ENCODE results near the gene MIDN. TPM values are rescaled to one million over a fixed set of nuclear protein-coding genes. Genes with fewer than 3 reads are reported as not detected.
A peak's percentile ranks its signal among the peaks of the same experiment; 100 is the strongest.

MIDN gene
- total and polyA plus RNA-seq, 10 of the 15 experiments (the other 5 are each of a cell fraction or from before 2014, with no cell fraction given) = 0.38 to 51.5 (median 7.2) TPM

DNA sequence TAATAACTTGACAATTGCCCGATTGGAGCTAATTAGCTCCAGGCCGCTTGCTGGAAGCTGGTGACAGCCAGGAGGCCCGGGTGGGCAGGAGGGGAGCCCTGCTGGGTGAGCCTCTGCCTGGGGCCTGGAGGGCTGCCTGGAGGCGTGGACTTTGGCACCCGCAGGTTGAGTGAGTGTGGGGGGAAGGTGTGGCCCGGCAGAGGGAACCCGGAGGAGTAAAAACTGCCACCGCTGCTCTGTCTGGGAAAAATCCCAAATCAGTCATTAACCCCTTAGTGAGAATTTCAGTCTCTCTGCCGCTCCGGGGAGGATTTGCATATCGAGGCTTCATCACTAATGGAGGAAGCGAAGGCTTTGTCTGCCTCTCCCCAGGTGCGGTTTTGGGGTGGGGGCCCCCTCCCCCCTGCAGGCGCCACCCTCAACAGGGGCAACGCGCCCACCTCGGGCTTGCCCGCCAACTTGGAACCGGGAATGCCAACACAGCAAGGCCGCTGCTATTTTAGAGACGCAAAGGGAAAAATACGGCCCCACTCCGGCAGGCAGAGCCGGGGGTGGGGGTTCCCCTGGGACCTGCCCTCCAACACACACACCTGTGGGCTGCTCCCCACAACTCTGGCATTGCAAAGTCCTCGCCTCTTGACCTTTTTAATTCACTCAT lies 43.5 kb downstream of the MIDN start (continued):
- no peak for TF ChIP-seq EP300 (IDR thresholded peaks at IDR 0.05; ENCODE audit: borderline replicate concordance in 1 of 2, control insufficient read depth in 1 of 2, low read depth in 2 of 2, low read length in 2 of 2)
- no peak for TF ChIP-seq RBBP5 (conservative IDR thresholded peaks at IDR 0.05)
- TF ChIP-seq CEBPB (IDR thresholded peaks at IDR 0.05; ENCODE audit: borderline replicate concordance in 1 of 2, low read depth in 2 of 2, low read length in 2 of 2) = no peak
- no peak for TF ChIP-seq SMC3 (IDR thresholded peaks at IDR 0.05; ENCODE audit: borderline replicate concordance, low read length)
- TF ChIP-seq POLR2AphosphoS2 (IDR thresholded peaks at IDR 0.05; ENCODE audit: low read depth, low read length) = no peak
- TF ChIP-seq, protein P1, sequence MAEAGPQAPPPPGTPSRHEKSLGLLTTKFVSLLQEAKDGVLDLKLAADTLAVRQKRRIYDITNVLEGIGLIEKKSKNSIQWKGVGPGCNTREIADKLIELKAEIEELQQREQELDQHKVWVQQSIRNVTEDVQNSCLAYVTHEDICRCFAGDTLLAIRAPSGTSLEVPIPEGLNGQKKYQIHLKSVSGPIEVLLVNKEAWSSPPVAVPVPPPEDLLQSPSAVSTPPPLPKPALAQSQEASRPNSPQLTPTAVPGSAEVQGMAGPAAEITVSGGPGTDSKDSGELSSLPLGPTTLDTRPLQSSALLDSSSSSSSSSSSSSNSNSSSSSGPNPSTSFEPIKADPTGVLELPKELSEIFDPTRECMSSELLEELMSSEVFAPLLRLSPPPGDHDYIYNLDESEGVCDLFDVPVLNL (IDR thresholded peaks at IDR 0.05; ENCODE audit: low read depth, low read length) = no peak
- 0 out of 3 replicates have a peak, but pooled peaks of 1 of the 2 experiments have one; percentile 34 for TF ChIP-seq EGR1 (IDR thresholded peaks at IDR 0.05; ENCODE audit: borderline replicate concordance in 1 of 2, low read depth in 2 of 2, low read length in 2 of 2)
- TF ChIP-seq SREBF2 (IDR thresholded peaks at IDR 0.05; ENCODE audit: low read length) = no peak
- TF ChIP-seq SUPT20H (IDR thresholded peaks at IDR 0.05; ENCODE audit: borderline replicate concordance, control insufficient read depth, low read depth, low read length) = no peak
- peak; percentile 87 for TF ChIP-seq NR2F1 (conservative IDR thresholded peaks at IDR 0.05)
- TF ChIP-seq, protein P2, sequence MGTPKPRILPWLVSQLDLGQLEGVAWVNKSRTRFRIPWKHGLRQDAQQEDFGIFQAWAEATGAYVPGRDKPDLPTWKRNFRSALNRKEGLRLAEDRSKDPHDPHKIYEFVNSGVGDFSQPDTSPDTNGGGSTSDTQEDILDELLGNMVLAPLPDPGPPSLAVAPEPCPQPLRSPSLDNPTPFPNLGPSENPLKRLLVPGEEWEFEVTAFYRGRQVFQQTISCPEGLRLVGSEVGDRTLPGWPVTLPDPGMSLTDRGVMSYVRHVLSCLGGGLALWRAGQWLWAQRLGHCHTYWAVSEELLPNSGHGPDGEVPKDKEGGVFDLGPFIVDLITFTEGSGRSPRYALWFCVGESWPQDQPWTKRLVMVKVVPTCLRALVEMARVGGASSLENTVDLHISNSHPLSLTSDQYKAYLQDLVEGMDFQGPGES (IDR thresholded peaks at IDR 0.05) = no peak
- TF ChIP-seq CUX1 (IDR thresholded peaks at IDR 0.05; ENCODE audit: insufficient replicate concordance, low read depth, low read length) = no peak
- peak; percentile 68; the same call in 1 of the 2 replicates for TF ChIP-seq DPF2 (IDR thresholded peaks at IDR 0.05)
- peak; percentile 57 to 62 for TF ChIP-seq IKZF2 (IDR thresholded peaks at IDR 0.05)
- TF ChIP-seq, protein P3, sequence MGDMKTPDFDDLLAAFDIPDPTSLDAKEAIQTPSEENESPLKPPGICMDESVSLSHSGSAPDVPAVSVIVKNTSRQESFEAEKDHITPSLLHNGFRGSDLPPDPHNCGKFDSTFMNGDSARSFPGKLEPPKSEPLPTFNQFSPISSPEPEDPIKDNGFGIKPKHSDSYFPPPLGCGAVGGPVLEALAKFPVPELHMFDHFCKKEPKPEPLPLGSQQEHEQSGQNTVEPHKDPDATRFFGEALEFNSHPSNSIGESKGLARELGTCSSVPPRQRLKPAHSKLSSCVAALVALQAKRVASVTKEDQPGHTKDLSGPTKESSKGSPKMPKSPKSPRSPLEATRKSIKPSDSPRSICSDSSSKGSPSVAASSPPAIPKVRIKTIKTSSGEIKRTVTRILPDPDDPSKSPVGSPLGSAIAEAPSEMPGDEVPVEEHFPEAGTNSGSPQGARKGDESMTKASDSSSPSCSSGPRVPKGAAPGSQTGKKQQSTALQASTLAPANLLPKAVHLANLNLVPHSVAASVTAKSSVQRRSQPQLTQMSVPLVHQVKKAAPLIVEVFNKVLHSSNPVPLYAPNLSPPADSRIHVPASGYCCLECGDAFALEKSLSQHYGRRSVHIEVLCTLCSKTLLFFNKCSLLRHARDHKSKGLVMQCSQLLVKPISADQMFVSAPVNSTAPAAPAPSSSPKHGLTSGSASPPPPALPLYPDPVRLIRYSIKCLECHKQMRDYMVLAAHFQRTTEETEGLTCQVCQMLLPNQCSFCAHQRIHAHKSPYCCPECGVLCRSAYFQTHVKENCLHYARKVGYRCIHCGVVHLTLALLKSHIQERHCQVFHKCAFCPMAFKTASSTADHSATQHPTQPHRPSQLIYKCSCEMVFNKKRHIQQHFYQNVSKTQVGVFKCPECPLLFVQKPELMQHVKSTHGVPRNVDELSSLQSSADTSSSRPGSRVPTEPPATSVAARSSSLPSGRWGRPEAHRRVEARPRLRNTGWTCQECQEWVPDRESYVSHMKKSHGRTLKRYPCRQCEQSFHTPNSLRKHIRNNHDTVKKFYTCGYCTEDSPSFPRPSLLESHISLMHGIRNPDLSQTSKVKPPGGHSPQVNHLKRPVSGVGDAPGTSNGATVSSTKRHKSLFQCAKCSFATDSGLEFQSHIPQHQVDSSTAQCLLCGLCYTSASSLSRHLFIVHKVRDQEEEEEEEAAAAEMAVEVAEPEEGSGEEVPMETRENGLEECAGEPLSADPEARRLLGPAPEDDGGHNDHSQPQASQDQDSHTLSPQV (IDR thresholded peaks at IDR 0.05) = no peak
- TF ChIP-seq GABPA (IDR thresholded peaks at IDR 0.05; ENCODE audit: low read depth) = no peak

All from GM12878 (cell line).